Gastroesophageal sphincter (tissue), 4 donors: ENCODE data around the gene AFTPH. TPM values are rescaled to one million over a fixed set of nuclear protein-coding genes. Genes with fewer than 3 reads are reported as not detected.

Experiments used
- ATAC-seq: fragments of 150-250 bp; one replicate; pipeline ENCODE4 v1.9.1; 2016; ENCODE audit warnings: mild to moderate bottlenecking, moderate library complexity
- H3K27ac ChIP-seq, 4 donors: fragments of 200-600 bp; sonication (generic) in 3 of 4; 1 replicate in 3 of 4; 2 replicates in 1 of 4; pipeline ENCODE4 v1.5.1; 2016 to 2019
- H3K27me3 ChIP-seq: fragments of 200-600 bp; sonication (generic); one replicate; pipeline ENCODE4 v1.5.1; 2019
- H3K36me3 ChIP-seq, 2 donors: fragments of 200-600 bp; sonication (generic); one replicate each; pipeline ENCODE4 v1.5.1; 2019; ENCODE audit warnings: control low read depth in 1 of 2
- H3K4me1 ChIP-seq, 3 donors: fragments of 200-600 bp; sonication (generic); 1 replicate in 2 of 3; 2 replicates in 1 of 3; pipeline ENCODE4 v1.5.1; 2016 to 2019; ENCODE audit warnings: control low read depth in 2 of 3
- H3K4me3 ChIP-seq, 2 donors: fragments of 200-600 bp; sonication (generic); one replicate each; pipeline ENCODE4 v1.5.1; 2019; ENCODE audit warnings: mild to moderate bottlenecking in 1 of 2, moderate library complexity in 1 of 2
- H3K9me3 ChIP-seq, 3 donors: fragments of 200-600 bp; sonication (generic); one replicate each; pipeline ENCODE4 v1.5.1; 2017 to 2019; ENCODE audit warnings: control low read depth in 2 of 3
- CTCF ChIP-seq, 4 experiments: fragments of 200-600 bp in 2 of 4; fragments of 450-650 bp in 2 of 4; sonication (generic) in 1 of 4; IDR thresholded peaks; one replicate each; pipeline ENCODE4 v1.5.1; 2017 to 2019; ENCODE audit warnings: antibody characterized with exemption in 4 of 4, mild to moderate bottlenecking in 2 of 4, moderate library complexity in 2 of 4
- EP300 ChIP-seq: sonication (generic); formaldehyde crosslinking; IDR thresholded peaks from one replicate; pipeline ENCODE4 v1.6.1; 2017; ENCODE audit warnings: antibody characterized with exemption, mild to moderate bottlenecking
- POLR2A ChIP-seq, 2 donors: fragments of 450-650 bp; IDR thresholded peaks; one replicate each; pipeline ENCODE4 v1.6.1; 2017; ENCODE audit warnings: antibody characterized with exemption in 2 of 2, mild to moderate bottlenecking in 2 of 2, moderate library complexity in 1 of 2
- POLR2AphosphoS5 ChIP-seq: sonication (generic); formaldehyde crosslinking; IDR thresholded peaks from one replicate; pipeline ENCODE4 v1.6.1; 2017; ENCODE audit warnings: antibody characterized with exemption
- WGBS, 2 donors: methylation state at CpG; one replicate each; pipeline ENCODE4 v1.1.5; 2018; ENCODE audit warnings: low coverage in 1 of 2; 5-methylcytosine and 5-hydroxymethylcytosine counted together
- total RNA-seq, 4 donors: library from RNA; depleted of rRNA; stranded (reverse); fragments of >200 nt; gene quantifications; one replicate each; pipeline ENCODE4 v1.1.0, GENCODE V29; 2016

AFTPH gene
- total RNA-seq, 4 donors from 2014 or later = 33.0 to 53.5 (median 41.6) TPM

- Histone ChIP-seq H3K4me1 (peaks cover 0 to 1% (median 0%) of the 10 kb centered on the region in 3 donors), H3K4me3 (no peak overlapping the region), H3K27ac (no peak overlapping the region), H3K27me3 (peaks cover 6% of the 10 kb centered on the region), H3K36me3 (no peaks in the 10 kb centered on the region), H3K9me3 (no peaks in the 10 kb centered on the region)
- ATAC-seq = no peak
- 98% methylated on average over 4 of the region's 4 CpGs; no CpG with 5 or more reads in 1 of the 2 donors for WGBS, 2 donors
- TF ChIP-seq EP300 (no peak), POLR2AphosphoS5 (no peak), CTCF (IDR thresholded peaks at IDR 0.05) (no peak), POLR2A (IDR thresholded peaks at IDR 0.05) (no peak)
These were observed 30.3 kb upstream of the AFTPH start for GRCh38 chr2:64493788-64494187.

GRCh38 chr2:64498438-64498837, 25.7 kb upstream of the AFTPH start:
- no peak for ATAC-seq
- TF ChIP-seq EP300 (no peak), POLR2AphosphoS5 (no peak), CTCF (IDR thresholded peaks at IDR 0.05) (no peak), POLR2A (IDR thresholded peaks at IDR 0.05) (no peak)
- 75 to 100% methylated on average over 1 of the region's 1 CpG for WGBS, 2 donors
- no peaks in the 10 kb centered on the region for H3K36me3 ChIP-seq
- H3K9me3 ChIP-seq = no peaks in the 10 kb centered on the region
- no peaks in the 10 kb centered on the region for H3K4me1 ChIP-seq
- no peak overlapping the region for H3K27ac ChIP-seq
- H3K27me3 ChIP-seq = peaks cover 10% of the 10 kb centered on the region
- H3K4me3 ChIP-seq = no peak overlapping the region

GRCh38 chr2:64500549-64500948, 23.6 kb upstream of the AFTPH start:
- no peaks in the 10 kb centered on the region for H3K4me1 ChIP-seq
- H3K27ac ChIP-seq = no peak overlapping the region
- no peak for ATAC-seq
- H3K4me3 ChIP-seq = no peak overlapping the region
- no peaks in the 10 kb centered on the region for H3K9me3 ChIP-seq
- H3K27me3 ChIP-seq = peaks cover 22% of the 10 kb centered on the region
- H3K36me3 ChIP-seq = no peaks in the 10 kb centered on the region
- TF ChIP-seq POLR2AphosphoS5 (no peak), CTCF (IDR thresholded peaks at IDR 0.05) (no peak), EP300 (no peak), POLR2A (IDR thresholded peaks at IDR 0.05) (no peak)
- WGBS, 2 donors = 85 to 100% methylated on average over 1 to 5 of the region's 5 CpGs

- Histone ChIP-seq H3K27ac (no peak overlapping the region), H3K4me1 (no peaks in the 10 kb centered on the region), H3K4me3 (no peak overlapping the region), H3K9me3 (no peaks in the 10 kb centered on the region), H3K27me3 (peaks cover 22% of the 10 kb centered on the region), H3K36me3 (no peaks in the 10 kb centered on the region)
- 50 to 67% methylated on average over 1 of the region's 1 CpG for WGBS, 2 donors
- no peak for TF ChIP-seq EP300
- TF ChIP-seq POLR2A (IDR thresholded peaks at IDR 0.05) = no peak
- TF ChIP-seq POLR2AphosphoS5 = no peak
- TF ChIP-seq CTCF (IDR thresholded peaks at IDR 0.05) = no peak
- no peak for ATAC-seq
These were observed 22.2 kb upstream of the AFTPH start for GRCh38 chr2:64501946-64502345.

GRCh38 chr2:64502860-64503259, 21.3 kb upstream of the AFTPH start:
- Histone ChIP-seq H3K27ac (no peak overlapping the region), H3K4me3 (no peak overlapping the region)
- no peak for ATAC-seq

More at GRCh38 chr2:64502860-64503259, 21.3 kb upstream of the AFTPH start:
- H3K36me3 ChIP-seq = no peaks in the 10 kb centered on the region
- WGBS, 2 donors = 86 to 90% methylated on average over 4 of the region's 4 CpGs
- no peaks in the 10 kb centered on the region for H3K4me1 ChIP-seq
- no peaks in the 10 kb centered on the region for H3K9me3 ChIP-seq
- TF ChIP-seq CTCF (IDR thresholded peaks at IDR 0.05) (no peak), POLR2AphosphoS5 (no peak), POLR2A (IDR thresholded peaks at IDR 0.05) (no peak), EP300 (no peak)
- H3K27me3 ChIP-seq = peaks cover 20% of the 10 kb centered on the region
